HepG2 (cell line): Measurements from ENCODE around the gene SLC38A9. TPM values are rescaled to one million over a fixed set of nuclear protein-coding genes. Genes with fewer than 3 reads are reported as not detected.

Experiments used
- ATAC-seq: fragments of 200-7000 bp; cut with Tn5 transposase; 3 replicates; pipeline ENCODE4 v1.9.1; 2020; ENCODE audit warnings: mild to moderate bottlenecking, moderate library complexity
- BruUV-seq: library from RNA; stranded (reverse); fragments of 400-500 nt; replicated peaks from 2 replicates; lab custom pipeline; 2021; lab: Mats Ljungman, UMichigan
- CTCF ChIA-PET: fragments of 300-600 bp; formaldehyde crosslinking; extraction: SDS; loops from one replicate; lab custom pipeline; 2021; ENCODE audit warnings: low total read pairs, inconsistent platforms, low intra/inter-chr PET ratio; lab: Yijun Ruan, JAX
- POLR2A ChIA-PET: fragments of 350-600 bp; sonication (Branson Sonifier 250); formaldehyde crosslinking; loops from one replicate; lab custom pipeline; 2020; ENCODE audit warnings: antibody characterized with exemption, inconsistent platforms; lab: Yijun Ruan, JAX
- DNase-seq: peaks from one replicate; pipeline ENCODE4 v3.0.0-alpha.2; 2015; ENCODE audit warnings: low spot score
- FAIRE-seq: peaks from 3 replicates; lab custom pipeline; 2011; peaks lifted over from hg19 to GRCh38; lab: Jason Lieb, UNC
- H2AFZ ChIP-seq: one replicate; pipeline ENCODE4 v1.6.1; 2011; ENCODE audit warnings: low read length, inconsistent platforms
- H3K27ac ChIP-seq: fragments of 300-600 bp; 3 replicates; pipeline ENCODE4 v1.8.0; 2011; ENCODE audit warnings: mixed run types, mild to moderate bottlenecking, mixed read lengths, low read length, inconsistent platforms; ENCODE audit not compliant: insufficient read depth; ENCODE audit errors: extremely low read length
- H3K27me3 ChIP-seq, 2 experiments: fragments of 200-600 bp in 1 of 2; 2 replicates in 1 of 2; 3 replicates in 1 of 2; pipeline versions ENCODE4 v1.6.0 to v1.8.0; 2011; ENCODE audit warnings: low read length in 2 of 2, mild to moderate bottlenecking in 2 of 2, moderate library complexity in 2 of 2, inconsistent platforms in 1 of 2; ENCODE audit not compliant: insufficient read depth in 2 of 2, control insufficient read depth in 1 of 2
- H3K36me3 ChIP-seq, 2 experiments: fragments of 200-600 bp in 1 of 2; replicated peaks in 1 of 2; 2 replicates in 1 of 2; 3 replicates in 1 of 2; pipeline versions ENCODE4 v1.5.1 to v1.8.0; 2011; ENCODE audit warnings: low read length in 2 of 2, inconsistent platforms in 1 of 2; ENCODE audit not compliant: insufficient read depth in 2 of 2, control insufficient read depth in 1 of 2
- H3K4me1 ChIP-seq: 2 replicates; pipeline ENCODE4 v1.5.1; 2012; ENCODE audit warnings: low read length, inconsistent platforms; ENCODE audit not compliant: insufficient read depth
- H3K4me2 ChIP-seq: 2 replicates; pipeline ENCODE4 v1.6.0; 2011; ENCODE audit warnings: low read depth, low read length, inconsistent platforms
- H3K4me3 ChIP-seq, 3 experiments: fragments of 200-600 bp in 1 of 3; sonication (generic), shearing (Covaris generic) in 1 of 3; replicated peaks in 1 of 3; 2 replicates each; pipeline ENCODE4 v1.5.1; 2011 to 2016; ENCODE audit warnings: low read length in 3 of 3, inconsistent platforms in 2 of 3, low read depth in 2 of 3, mild to moderate bottlenecking in 2 of 3, control low read depth in 1 of 3, mixed read lengths in 1 of 3; ENCODE audit not compliant: insufficient read depth in 1 of 3
- H3K79me2 ChIP-seq: one replicate; pipeline ENCODE4 v1.6.1; 2011; ENCODE audit warnings: low read length, inconsistent platforms; ENCODE audit not compliant: insufficient read depth
- H3K9ac ChIP-seq: 2 replicates; pipeline ENCODE4 v1.6.0; 2011; ENCODE audit warnings: mild to moderate bottlenecking, low read depth, low read length, inconsistent platforms; ENCODE audit not compliant: insufficient read depth
- H3K9me3 ChIP-seq: 2 replicates; pipeline ENCODE4 v1.5.1; 2012; ENCODE audit warnings: mild to moderate bottlenecking, low read length
- H4K20me1 ChIP-seq: 2 replicates; pipeline ENCODE4 v1.6.0; 2011; ENCODE audit warnings: inconsistent platforms, mild to moderate bottlenecking, low read length, moderate library complexity; ENCODE audit not compliant: insufficient read depth
- CREB1 ChIP-seq, 2 experiments: fragments of 450-650 bp in 1 of 2; IDR thresholded peaks; 2 replicates each; pipeline ENCODE4 v1.6.1; 2016 to 2017; ENCODE audit warnings: control low read depth in 1 of 2, mild to moderate bottlenecking in 1 of 2, missing compliant biosample characterization in 1 of 2, missing genetic modification characterization in 1 of 2
- MEIS2 ChIP-seq: sonication (generic); formaldehyde crosslinking; IDR thresholded peaks from 2 replicates; pipeline ENCODE4 v1.9.0; 2021; ENCODE audit warnings: mild to moderate bottlenecking, missing genetic modification reagents
- NCOA2 ChIP-seq: sonication (generic); formaldehyde crosslinking; IDR thresholded peaks from 2 replicates; pipeline ENCODE4 v1.8.0; 2022; ENCODE audit warnings: inconsistent platforms
- PRPF4 ChIP-seq: fragments of 200-400 bp; formaldehyde crosslinking; IDR thresholded peaks from 2 replicates; pipeline ENCODE4 v1.6.1; 2016; ENCODE audit warnings: low read length, low read depth; ENCODE audit not compliant: poor library complexity, severe bottlenecking
- ZNF784 ChIP-seq: sonication (generic); formaldehyde crosslinking; IDR thresholded peaks from 2 replicates; pipeline ENCODE4 v1.5.1; 2020; ENCODE audit warnings: missing genetic modification reagents, mild to moderate bottlenecking, borderline replicate concordance
- WGBS: methylation state at CpG from one replicate; pipeline ENCODE4 v1.1.6; 2017; ENCODE audit warnings: low lambda C conversion rate; 5-methylcytosine and 5-hydroxymethylcytosine counted together
- in situ Hi-C: cut with HindIII; loops from 2 replicates; pipeline ENCODE4 v1.10.0; 2017; ENCODE audit warnings: low pct_unique_long_range_greater_than_20kb; ENCODE audit not compliant: extremely low pct_ligation_motif_present
- intact Hi-C: fragments of 100-400 bp; cut with micrococcal nuclease; formaldehyde crosslinking; loops from one replicate; pipeline ENCODE4 v1.10.0; 2022; ENCODE audit not compliant: unreplicated experiment
- polyA plus RNA-seq, 8 experiments: library from polyadenylated mRNA; depleted of rRNA in 3 of 8; stranded (reverse) in 7 of 8; unstranded in 1 of 8; fragments of >200 nt; fragmentation: Illumina TruSeq in 4 of 8; extraction: Trizol in 4 of 8; gene quantifications; 2 replicates each; pipeline versions ENCODE4 v1.2.1 to v1.2.3, GENCODE V29; 2011 to 2016; ENCODE audit warnings: low read depth in 4 of 8, missing spikeins in 1 of 8, mixed read lengths in 1 of 8; ENCODE audit not compliant: insufficient read depth in 1 of 8
- total RNA-seq, 5 experiments: library from RNA; depleted of rRNA; stranded (reverse); fragments of >200 nt; fragmentation: Illumina TruSeq; extraction: Trizol; gene quantifications; 2 replicates each; pipeline ENCODE4 v1.2.3, GENCODE V29; 2016; ENCODE audit warnings: low read depth in 1 of 5
- TF ChIP-seq, protein P1 (sequence below): sonication (generic); formaldehyde crosslinking; IDR thresholded peaks from 2 replicates; pipeline ENCODE4 v1.4.0; 2020; ENCODE audit warnings: missing genetic modification reagents, borderline replicate concordance
- TF ChIP-seq, protein P2 (sequence below): fragments of 450-650 bp; IDR thresholded peaks from 2 replicates; pipeline ENCODE4 v1.6.1; 2017
- TF ChIP-seq, protein P3 (sequence below): sonication (generic); formaldehyde crosslinking; IDR thresholded peaks from 2 replicates; pipeline ENCODE4 v1.4.0; 2020; ENCODE audit warnings: missing genetic modification reagents, borderline replicate concordance

SLC38A9 gene
- total and polyA plus RNA-seq, 2 of the 13 experiments (the other 11 are each of a cell fraction or from before 2014, with no cell fraction given): 19.3 to 36.0 TPM

DNA sequence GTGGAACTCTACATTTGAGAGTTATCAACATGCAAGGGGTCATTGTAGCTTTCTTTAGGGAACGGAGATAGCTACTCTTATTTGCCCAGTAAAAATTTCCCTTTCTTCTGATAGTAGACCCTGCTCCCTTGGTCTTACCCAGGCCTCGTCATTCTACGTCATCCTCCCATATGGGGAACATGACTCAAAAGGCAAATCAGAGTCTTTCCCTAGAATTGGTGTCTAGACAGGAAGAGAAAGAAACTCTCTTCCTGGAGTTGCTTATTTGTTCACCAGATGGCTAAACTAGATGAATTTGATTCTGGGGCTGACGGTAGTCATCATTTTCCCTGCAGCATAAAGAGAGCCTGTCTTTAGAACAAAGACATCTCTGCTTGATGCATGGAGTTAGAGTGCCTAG lies 12.2 kb upstream of the SLC38A9 start:
- Histone ChIP-seq H3K4me2 (no peak overlapping the region), H3K9ac (no peak overlapping the region), H3K4me3 (no peak overlapping the region), H3K9me3 (no peaks in the 10 kb centered on the region), H3K4me1 (no peaks in the 10 kb centered on the region), H3K27me3 (0 out of 5 replicates have a peak, but pooled peaks cover 0 to 2% of the 10 kb centered on the region in 2 experiments), H3K79me2 (no peaks in the 10 kb centered on the region), H3K36me3 (no peaks in the 10 kb centered on the region), H4K20me1 (no peaks in the 10 kb centered on the region), H3K27ac (no peak overlapping the region), H2AFZ (no peak overlapping the region)
- in situ Hi-C loops (no loop called here), intact Hi-C loops (no loop called here)
- POLR2A ChIA-PET: no interaction called here
- WGBS: 64% methylated on average over 4 of the region's 4 CpGs
- DNase-seq (no peak), FAIRE-seq (no peak), ATAC-seq (no peak)
- BruUV-seq: no TSS peak
- CTCF ChIA-PET: no interaction called here
- TF ChIP-seq NCOA2 (CRISPR knock-in tag) (no peak), CREB1 (IDR thresholded peaks at IDR 0.05) (peak; percentile 56; the same call in 1 of the 2 replicates), CREB1 (CRISPR knock-in tag; IDR thresholded peaks at IDR 0.05) (no peak)

- no TSS peak for BruUV-seq
- 76% methylated on average over 3 of the region's 3 CpGs for WGBS
- H3K4me3 ChIP-seq: no peak overlapping the region
- ChIA-PET POLR2A (no interaction called here), CTCF (no interaction called here)
- H3K9ac ChIP-seq: no peak overlapping the region
- no peak overlapping the region for H3K27ac ChIP-seq
- no peaks in the 10 kb centered on the region for H4K20me1 ChIP-seq
- 0 out of 5 replicates have a peak, but pooled peaks cover 0 to 2% of the 10 kb centered on the region in 2 experiments for H3K27me3 ChIP-seq
- H3K9me3 ChIP-seq: no peaks in the 10 kb centered on the region
- intact Hi-C loops (no loop called here), in situ Hi-C loops (no loop called here)
- H2AFZ ChIP-seq: no peak overlapping the region
- H3K4me2 ChIP-seq: no peak overlapping the region
- FAIRE-seq: no peak
- no peak for DNase-seq
- no peaks in the 10 kb centered on the region for H3K36me3 ChIP-seq
- no peaks in the 10 kb centered on the region for H3K79me2 ChIP-seq
- no peak for ATAC-seq
- peaks cover 5% of the 10 kb centered on the region; the same call in 1 of the 2 replicates for H3K4me1 ChIP-seq
- TF ChIP-seq, protein P1, sequence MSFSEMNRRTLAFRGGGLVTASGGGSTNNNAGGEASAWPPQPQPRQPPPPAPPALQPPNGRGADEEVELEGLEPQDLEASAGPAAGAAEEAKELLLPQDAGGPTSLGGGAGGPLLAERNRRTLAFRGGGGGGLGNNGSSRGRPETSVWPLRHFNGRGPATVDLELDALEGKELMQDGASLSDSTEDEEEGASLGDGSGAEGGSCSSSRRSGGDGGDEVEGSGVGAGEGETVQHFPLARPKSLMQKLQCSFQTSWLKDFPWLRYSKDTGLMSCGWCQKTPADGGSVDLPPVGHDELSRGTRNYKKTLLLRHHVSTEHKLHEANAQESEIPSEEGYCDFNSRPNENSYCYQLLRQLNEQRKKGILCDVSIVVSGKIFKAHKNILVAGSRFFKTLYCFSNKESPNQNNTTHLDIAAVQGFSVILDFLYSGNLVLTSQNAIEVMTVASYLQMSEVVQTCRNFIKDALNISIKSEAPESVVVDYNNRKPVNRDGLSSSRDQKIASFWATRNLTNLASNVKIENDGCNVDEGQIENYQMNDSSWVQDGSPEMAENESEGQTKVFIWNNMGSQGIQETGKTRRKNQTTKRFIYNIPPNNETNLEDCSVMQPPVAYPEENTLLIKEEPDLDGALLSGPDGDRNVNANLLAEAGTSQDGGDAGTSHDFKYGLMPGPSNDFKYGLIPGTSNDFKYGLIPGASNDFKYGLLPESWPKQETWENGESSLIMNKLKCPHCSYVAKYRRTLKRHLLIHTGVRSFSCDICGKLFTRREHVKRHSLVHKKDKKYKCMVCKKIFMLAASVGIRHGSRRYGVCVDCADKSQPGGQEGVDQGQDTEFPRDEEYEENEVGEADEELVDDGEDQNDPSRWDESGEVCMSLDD: no peak
- TF ChIP-seq PRPF4: no peak
- no peak for TF ChIP-seq ZNF784 (CRISPR knock-in tag)
- TF ChIP-seq, protein P2, sequence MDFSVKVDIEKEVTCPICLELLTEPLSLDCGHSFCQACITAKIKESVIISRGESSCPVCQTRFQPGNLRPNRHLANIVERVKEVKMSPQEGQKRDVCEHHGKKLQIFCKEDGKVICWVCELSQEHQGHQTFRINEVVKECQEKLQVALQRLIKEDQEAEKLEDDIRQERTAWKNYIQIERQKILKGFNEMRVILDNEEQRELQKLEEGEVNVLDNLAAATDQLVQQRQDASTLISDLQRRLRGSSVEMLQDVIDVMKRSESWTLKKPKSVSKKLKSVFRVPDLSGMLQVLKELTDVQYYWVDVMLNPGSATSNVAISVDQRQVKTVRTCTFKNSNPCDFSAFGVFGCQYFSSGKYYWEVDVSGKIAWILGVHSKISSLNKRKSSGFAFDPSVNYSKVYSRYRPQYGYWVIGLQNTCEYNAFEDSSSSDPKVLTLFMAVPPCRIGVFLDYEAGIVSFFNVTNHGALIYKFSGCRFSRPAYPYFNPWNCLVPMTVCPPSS: no peak
- TF ChIP-seq, protein P3, sequence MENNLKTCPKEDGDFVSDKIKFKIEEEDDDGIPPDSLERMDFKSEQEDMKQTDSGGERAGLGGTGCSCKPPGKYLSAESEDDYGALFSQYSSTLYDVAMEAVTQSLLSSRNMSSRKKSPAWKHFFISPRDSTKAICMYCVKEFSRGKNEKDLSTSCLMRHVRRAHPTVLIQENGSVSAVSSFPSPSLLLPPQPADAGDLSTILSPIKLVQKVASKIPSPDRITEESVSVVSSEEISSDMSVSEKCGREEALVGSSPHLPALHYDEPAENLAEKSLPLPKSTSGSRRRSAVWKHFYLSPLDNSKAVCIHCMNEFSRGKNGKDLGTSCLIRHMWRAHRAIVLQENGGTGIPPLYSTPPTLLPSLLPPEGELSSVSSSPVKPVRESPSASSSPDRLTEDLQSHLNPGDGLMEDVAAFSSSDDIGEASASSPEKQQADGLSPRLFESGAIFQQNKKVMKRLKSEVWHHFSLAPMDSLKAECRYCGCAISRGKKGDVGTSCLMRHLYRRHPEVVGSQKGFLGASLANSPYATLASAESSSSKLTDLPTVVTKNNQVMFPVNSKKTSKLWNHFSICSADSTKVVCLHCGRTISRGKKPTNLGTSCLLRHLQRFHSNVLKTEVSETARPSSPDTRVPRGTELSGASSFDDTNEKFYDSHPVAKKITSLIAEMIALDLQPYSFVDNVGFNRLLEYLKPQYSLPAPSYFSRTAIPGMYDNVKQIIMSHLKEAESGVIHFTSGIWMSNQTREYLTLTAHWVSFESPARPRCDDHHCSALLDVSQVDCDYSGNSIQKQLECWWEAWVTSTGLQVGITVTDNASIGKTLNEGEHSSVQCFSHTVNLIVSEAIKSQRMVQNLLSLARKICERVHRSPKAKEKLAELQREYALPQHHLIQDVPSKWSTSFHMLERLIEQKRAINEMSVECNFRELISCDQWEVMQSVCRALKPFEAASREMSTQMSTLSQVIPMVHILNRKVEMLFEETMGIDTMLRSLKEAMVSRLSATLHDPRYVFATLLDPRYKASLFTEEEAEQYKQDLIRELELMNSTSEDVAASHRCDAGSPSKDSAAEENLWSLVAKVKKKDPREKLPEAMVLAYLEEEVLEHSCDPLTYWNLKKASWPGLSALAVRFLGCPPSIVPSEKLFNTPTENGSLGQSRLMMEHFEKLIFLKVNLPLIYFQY (CRISPR knock-in tag): no peak
- no peak for TF ChIP-seq MEIS2 (CRISPR knock-in tag)
Observed at GRCh38 chr5:55720188-55720703, 8.1 kb upstream of the SLC38A9 start.
